HG02623 (cell line): ENCODE results near the gene STK40.

Experiments
- ATAC-seq: cut with Tn5 transposase; IDR thresholded peaks from one replicate; pipeline ENCODE4 v1.9.1; 2021; ENCODE audit warnings: moderate library complexity; ENCODE audit not compliant: unreplicated experiment

Gene STK40

GRCh38 chr1:36346741-36347370, 38.9 kb downstream of the STK40 start:
- no peak for ATAC-seq

GRCh38 chr1:36345353-36345752, 40.4 kb downstream of the STK40 start:
- ATAC-seq, result no peak

GRCh38 chr1:36344395-36344680, 41.4 kb downstream of the STK40 start:
- ATAC-seq, result no peak

- ATAC-seq, result no peak
Measured at GRCh38 chr1:36343651-36344394, 41.9 kb downstream of the STK40 start.

- ATAC-seq, result no peak
Measured at GRCh38 chr1:36342426-36343185, 43.1 kb downstream of the STK40 start.

- ATAC-seq, result no peak
Measured at GRCh38 chr1:36341626-36342320, 44.0 kb downstream of the STK40 start.

- ATAC-seq, result no peak
Measured at GRCh38 chr1:36339615-36340014, 46.1 kb downstream of the STK40 start.

- no peak for ATAC-seq
Measured at GRCh38 chr1:36339215-36339614, 46.5 kb downstream of the STK40 start.

GRCh38 chr1:36337830-36338229, 47.9 kb downstream of the STK40 start:
- ATAC-seq, result no peak

GRCh38 chr1:36330940-36331339, 54.8 kb downstream of the STK40 start:
- no peak for ATAC-seq

GRCh38 chr1:36329817-36330216, 55.9 kb downstream of the STK40 start:
- ATAC-seq, result no peak

- no peak for ATAC-seq
Measured at GRCh38 chr1:36328713-36329112, 57.0 kb downstream of the STK40 start.

GRCh38 chr1:36328088-36328480, 57.6 kb downstream of the STK40 start:
- ATAC-seq, result no peak

- ATAC-seq, result no peak
Measured at GRCh38 chr1:36327421-36328087, 58.2 kb downstream of the STK40 start.

GRCh38 chr1:36326499-36326898, 59.2 kb downstream of the STK40 start:
- no peak for ATAC-seq

GRCh38 chr1:36324353-36324703, 61.4 kb downstream of the STK40 start:
- no peak for ATAC-seq

GRCh38 chr1:36323636-36324352, 61.9 kb downstream of the STK40 start, which contains the start of gene EVA1B:
Gene EVA1B, minus strand, starts transcription at chr1:36323645. Its CDS starts 608 bp downstream, at chr1:36323037.
- no peak for ATAC-seq

- no peak for ATAC-seq
Measured at GRCh38 chr1:36322786-36323635, 62.7 kb downstream of the STK40 start.

GRCh38 chr1:36322041-36322785, 63.5 kb downstream of the STK40 start:
- no peak for ATAC-seq
